Stimulated activated CD8-positive, alpha-beta memory T cell treated with anti-CD3 and anti-CD28 coated beads, Interleukin-4, amount 100 ng/mL, for 1 hour (primary cell): ENCODE results near the gene MARVELD1.
A peak's percentile ranks its signal among the peaks of the same experiment; 100 is the strongest.
"Not testable (repeated sequence)": the region's sequence is repeated elsewhere in the genome, so short reads cannot be mapped to it uniquely, and the experiment has no call there.

Experiments
- DNase-seq, 2 donors: peaks; one replicate each; pipeline ENCODE4 v3.0.0-alpha.2; 2020; ENCODE audit warnings: low read depth in 2 of 2, low spot score in 1 of 2

MARVELD1 gene

GRCh38 chr10:97713339-97713825 lies at the start of gene MARVELD1:
TSS of gene MARVELD1 (plus strand) at chr10:97713730. CDS start at chr10:97713877, 147 bp downstream.
- DNase-seq = no peak

- no peak for DNase-seq
These were observed 49.2 kb upstream of the MARVELD1 start for GRCh38 chr10:97664282-97664850.

GRCh38 chr10:97666992-97667391 lies 46.5 kb upstream of the MARVELD1 start:
- no peak for DNase-seq

GRCh38 chr10:97667463-97667862 lies 46.1 kb upstream of the MARVELD1 start:
- DNase-seq = no peak

- no peak for DNase-seq
These were observed 44.0 kb upstream of the MARVELD1 start for GRCh38 chr10:97669571-97669970.

GRCh38 chr10:97673736-97674525 lies 39.6 kb upstream of the MARVELD1 start:
- DNase-seq = no peak

- DNase-seq = no peak
These were observed 38.3 kb upstream of the MARVELD1 start for GRCh38 chr10:97675222-97675621.

GRCh38 chr10:97676770-97677581 lies 36.6 kb upstream of the MARVELD1 start:
- peak in 1 of 2 donors; percentile 14 for DNase-seq

- no peak for DNase-seq
These were observed 33.9 kb upstream of the MARVELD1 start for GRCh38 chr10:97679594-97679993.

GRCh38 chr10:97682042-97682441 lies 31.5 kb upstream of the MARVELD1 start:
- no peak for DNase-seq

- DNase-seq = no peak
These were observed 29.8 kb upstream of the MARVELD1 start for GRCh38 chr10:97683556-97684367.

GRCh38 chr10:97684368-97684713 lies 29.2 kb upstream of the MARVELD1 start:
- not testable (repeated sequence) for DNase-seq

GRCh38 chr10:97684866-97685394 lies 28.6 kb upstream of the MARVELD1 start:
- DNase-seq = no peak

- DNase-seq = no peak
These were observed 28.1 kb upstream of the MARVELD1 start for GRCh38 chr10:97685395-97685958.

GRCh38 chr10:97686301-97686961 lies 27.1 kb upstream of the MARVELD1 start:
- no peak for DNase-seq

GRCh38 chr10:97686962-97687784 lies 26.4 kb upstream of the MARVELD1 start, which contains the start of gene AVPI1:
TSS of gene AVPI1 (minus strand) at chr10:97687241. CDS start at chr10:97679905, 7,336 bp downstream.
- peak; percentile 89 to 91 for DNase-seq

- no peak for DNase-seq
These were observed 25.4 kb upstream of the MARVELD1 start for GRCh38 chr10:97687785-97688781.
